Measurements from ENCODE around the gene POLR1F. TPM values are rescaled to one million over a fixed set of nuclear protein-coding genes. Genes with fewer than 3 reads are reported as not detected.

POLR1F gene
- total and polyA plus RNA-seq, 9 of the 15 experiments (the other 6 are each of a cell fraction or from before 2014, with no cell fraction given) = 17.5 to 95.3 (median 32.7) TPM

DNA sequence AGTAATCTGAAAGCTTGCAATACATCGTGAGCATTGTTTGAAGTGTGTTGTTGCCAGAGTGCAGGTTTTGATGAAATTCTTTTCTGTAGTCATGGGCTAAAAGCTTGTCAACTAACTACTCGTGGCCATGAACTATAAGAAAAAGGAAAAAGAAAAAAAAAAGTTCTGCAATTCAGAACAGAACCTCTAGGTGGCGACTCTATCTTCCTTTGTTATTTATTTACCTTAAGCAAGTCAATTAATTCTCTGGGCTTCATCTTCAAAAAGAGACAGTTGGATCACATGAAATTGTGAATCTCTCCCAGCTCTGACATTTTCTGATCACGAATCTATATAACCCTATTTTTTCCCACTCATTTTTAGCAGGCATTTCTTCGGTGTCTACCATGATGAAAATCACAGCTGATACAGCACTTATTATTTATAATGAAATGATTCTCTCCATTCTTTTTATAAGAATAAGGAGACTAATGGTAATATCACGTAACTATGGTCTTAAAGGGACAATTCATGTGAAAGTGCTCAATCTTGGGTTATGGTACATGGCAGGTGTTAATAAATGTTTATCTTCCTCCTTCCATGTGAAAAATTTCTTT is 45.8 kb upstream of the POLR1F start (continued):
- TF ChIP-seq, protein P1, sequence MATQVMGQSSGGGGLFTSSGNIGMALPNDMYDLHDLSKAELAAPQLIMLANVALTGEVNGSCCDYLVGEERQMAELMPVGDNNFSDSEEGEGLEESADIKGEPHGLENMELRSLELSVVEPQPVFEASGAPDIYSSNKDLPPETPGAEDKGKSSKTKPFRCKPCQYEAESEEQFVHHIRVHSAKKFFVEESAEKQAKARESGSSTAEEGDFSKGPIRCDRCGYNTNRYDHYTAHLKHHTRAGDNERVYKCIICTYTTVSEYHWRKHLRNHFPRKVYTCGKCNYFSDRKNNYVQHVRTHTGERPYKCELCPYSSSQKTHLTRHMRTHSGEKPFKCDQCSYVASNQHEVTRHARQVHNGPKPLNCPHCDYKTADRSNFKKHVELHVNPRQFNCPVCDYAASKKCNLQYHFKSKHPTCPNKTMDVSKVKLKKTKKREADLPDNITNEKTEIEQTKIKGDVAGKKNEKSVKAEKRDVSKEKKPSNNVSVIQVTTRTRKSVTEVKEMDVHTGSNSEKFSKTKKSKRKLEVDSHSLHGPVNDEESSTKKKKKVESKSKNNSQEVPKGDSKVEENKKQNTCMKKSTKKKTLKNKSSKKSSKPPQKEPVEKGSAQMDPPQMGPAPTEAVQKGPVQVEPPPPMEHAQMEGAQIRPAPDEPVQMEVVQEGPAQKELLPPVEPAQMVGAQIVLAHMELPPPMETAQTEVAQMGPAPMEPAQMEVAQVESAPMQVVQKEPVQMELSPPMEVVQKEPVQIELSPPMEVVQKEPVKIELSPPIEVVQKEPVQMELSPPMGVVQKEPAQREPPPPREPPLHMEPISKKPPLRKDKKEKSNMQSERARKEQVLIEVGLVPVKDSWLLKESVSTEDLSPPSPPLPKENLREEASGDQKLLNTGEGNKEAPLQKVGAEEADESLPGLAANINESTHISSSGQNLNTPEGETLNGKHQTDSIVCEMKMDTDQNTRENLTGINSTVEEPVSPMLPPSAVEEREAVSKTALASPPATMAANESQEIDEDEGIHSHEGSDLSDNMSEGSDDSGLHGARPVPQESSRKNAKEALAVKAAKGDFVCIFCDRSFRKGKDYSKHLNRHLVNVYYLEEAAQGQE (IDR thresholded peaks at IDR 0.05; ENCODE audit: borderline replicate concordance) = peak; percentile 23; the same call in 1 of the 2 replicates
- TF ChIP-seq, protein P1 (CRISPR knock-in tag; IDR thresholded peaks at IDR 0.05; ENCODE audit: low read depth) = no peak
- no peak for TF ChIP-seq NCOA1 (IDR thresholded peaks at IDR 0.05; ENCODE audit: low read depth)
- TF ChIP-seq ZNF511 (CRISPR knock-in tag; IDR thresholded peaks at IDR 0.05) = no peak
- no peak for TF ChIP-seq GATA2 (CRISPR knock-in tag; IDR thresholded peaks at IDR 0.05)
- TF ChIP-seq CTCF (IDR thresholded peaks at IDR 0.05 in 2 of 3, conservative IDR thresholded peaks at IDR 0.05 in 1 of 3; ENCODE audit: insufficient read depth in 2 of 3, low read depth in 1 of 3, low read length in 3 of 3) = peak; percentile 36 to 71 (median 47); a peak in 4 of 6 replicates
- TF ChIP-seq, protein P2, sequence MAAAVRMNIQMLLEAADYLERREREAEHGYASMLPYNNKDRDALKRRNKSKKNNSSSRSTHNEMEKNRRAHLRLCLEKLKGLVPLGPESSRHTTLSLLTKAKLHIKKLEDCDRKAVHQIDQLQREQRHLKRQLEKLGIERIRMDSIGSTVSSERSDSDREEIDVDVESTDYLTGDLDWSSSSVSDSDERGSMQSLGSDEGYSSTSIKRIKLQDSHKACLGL (CRISPR knock-in tag; IDR thresholded peaks at IDR 0.05; ENCODE audit: borderline replicate concordance, poor library complexity, severe bottlenecking) = no peak
- TF ChIP-seq ZNF384 (IDR thresholded peaks at IDR 0.05; ENCODE audit: low read depth, low read length) = peak; percentile 75
- TF ChIP-seq NCOR1 (IDR thresholded peaks at IDR 0.05) = no peak
- TF ChIP-seq, protein P3, sequence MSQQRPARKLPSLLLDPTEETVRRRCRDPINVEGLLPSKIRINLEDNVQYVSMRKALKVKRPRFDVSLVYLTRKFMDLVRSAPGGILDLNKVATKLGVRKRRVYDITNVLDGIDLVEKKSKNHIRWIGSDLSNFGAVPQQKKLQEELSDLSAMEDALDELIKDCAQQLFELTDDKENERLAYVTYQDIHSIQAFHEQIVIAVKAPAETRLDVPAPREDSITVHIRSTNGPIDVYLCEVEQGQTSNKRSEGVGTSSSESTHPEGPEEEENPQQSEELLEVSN (IDR thresholded peaks at IDR 0.05; ENCODE audit: borderline replicate concordance in 1 of 2, extremely low read depth in 1 of 2, insufficient read depth in 1 of 2, insufficient read length in 1 of 2, low read depth in 1 of 2, low read length in 1 of 2, poor library complexity in 1 of 2, severe bottlenecking in 1 of 2) = no peak
- TF ChIP-seq CBX5 (IDR thresholded peaks at IDR 0.05; ENCODE audit: borderline replicate concordance, low read depth) = no peak
- no peak for TF ChIP-seq MEF2D (tag; conservative IDR thresholded peaks at IDR 0.05; ENCODE audit: low read depth)
- TF ChIP-seq JUNB (CRISPR knock-in tag; conservative IDR thresholded peaks at IDR 0.05) = no peak
- TF ChIP-seq TAF9B (IDR thresholded peaks at IDR 0.05; ENCODE audit: partially characterized antibody) = no peak

Data from K562 (cell line).